Retinal pigment epithelial cell (primary cell): Measurements from ENCODE around the gene HEXD.
A peak's percentile ranks its signal among the peaks of the same experiment; 100 is the strongest.

ENCODE experiments used
- DNase-seq: peaks from one replicate; pipeline ENCODE4 v3.0.0-alpha.2; 2010; ENCODE audit warnings: low read depth
- H3K4me3 ChIP-seq: 2 replicates; pipeline ENCODE4 v1.5.1; 2011; ENCODE audit warnings: mild to moderate bottlenecking, low read length, control low read depth, moderate library complexity
- CTCF ChIP-seq: conservative IDR thresholded peaks from 2 replicates; pipeline ENCODE4 v1.5.1; 2011; ENCODE audit warnings: low read depth, low read length, control low read depth, inconsistent platforms

Gene HEXD

GRCh38 chr17:82445542-82445941, 27.4 kb downstream of the HEXD start:
- no peak for TF ChIP-seq CTCF
- no peak for DNase-seq
- H3K4me3 ChIP-seq: no peak overlapping the region

- no peak overlapping the region for H3K4me3 ChIP-seq
- no peak for TF ChIP-seq CTCF
- DNase-seq: no peak
Observed at GRCh38 chr17:82446124-82446523, 28.0 kb downstream of the HEXD start.

- H3K4me3 ChIP-seq: no peak overlapping the region
- TF ChIP-seq CTCF: no peak
- no peak for DNase-seq
Observed at GRCh38 chr17:82446649-82447048, 28.5 kb downstream of the HEXD start.

- TF ChIP-seq CTCF: no peak
- no peak for DNase-seq
- no peak overlapping the region for H3K4me3 ChIP-seq
Observed at GRCh38 chr17:82447876-82448275, 29.7 kb downstream of the HEXD start.

GRCh38 chr17:82449131-82449882, 31.2 kb downstream of the HEXD start:
- H3K4me3 ChIP-seq: peak overlapping the region; percentile 87
- no peak for DNase-seq
- no peak for TF ChIP-seq CTCF

- peak overlapping the region; percentile 87 for H3K4me3 ChIP-seq
- DNase-seq: no peak
- no peak for TF ChIP-seq CTCF
Observed at GRCh38 chr17:82449883-82450356, 31.8 kb downstream of the HEXD start.
